ENCODE measurements around the gene INTS14.

Gene INTS14

DNA sequence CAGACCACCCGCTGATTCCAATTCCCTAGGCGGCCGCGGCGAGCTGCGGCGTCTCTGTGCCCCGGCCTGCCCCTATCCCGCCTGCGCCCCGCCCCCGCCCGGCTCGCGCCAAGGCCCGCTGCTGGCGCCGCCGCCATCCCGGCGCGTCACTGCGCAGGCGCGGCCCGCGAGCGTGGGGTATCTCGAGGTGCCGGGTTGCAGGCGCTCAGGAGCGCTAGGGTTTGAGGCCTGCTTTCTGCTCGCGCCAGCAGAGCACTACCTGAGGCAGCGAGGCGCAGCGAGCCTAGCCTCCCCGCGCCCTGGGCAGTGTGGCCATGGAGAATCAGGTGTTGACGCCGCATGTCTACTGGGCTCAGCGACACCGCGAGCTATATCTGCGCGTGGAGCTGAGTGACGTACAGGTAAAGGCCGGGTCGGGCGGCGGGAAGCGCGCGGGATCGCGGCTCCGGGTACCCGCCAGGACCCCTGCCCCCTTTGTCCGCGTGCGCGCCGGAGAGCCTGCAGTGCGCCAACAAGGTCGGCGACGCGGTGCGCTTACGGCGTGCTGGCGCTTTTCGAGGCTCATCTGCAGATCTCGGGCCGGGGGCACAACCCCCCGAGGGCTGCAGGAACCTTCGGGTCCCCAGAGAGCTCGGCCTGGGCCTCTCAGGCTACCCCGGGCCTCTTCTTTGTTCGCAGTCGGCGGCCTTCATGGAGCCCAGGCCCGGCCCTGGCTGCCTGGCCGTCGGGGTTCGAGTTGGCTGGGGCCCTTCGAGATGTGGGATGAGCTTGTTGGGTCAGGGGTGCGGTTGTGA lies 80.4 kb downstream of the INTS14 start, which contains the start of gene HACD3:
Gene HACD3, plus strand, starts transcription at position 146 of the 794 bp plus-strand sequence. Its CDS starts 169 bp downstream, at position 315.
- DNase-seq, result peak; percentile 86 to 88

GRCh38 chr15:65529762-65530317 lies 81.1 kb downstream of the INTS14 start:
- no peak for DNase-seq
